IMR-90 (cell line): ENCODE measurements around the gene CD9. TPM values are rescaled to one million over a fixed set of nuclear protein-coding genes. Genes with fewer than 3 reads are reported as not detected.

Experiments used
- ATAC-seq: fragments of 200-7000 bp; cut with Tn5 transposase; 2 replicates; pipeline ENCODE4 v1.9.1; 2020; ENCODE audit warnings: low read depth, mild to moderate bottlenecking, moderate library complexity
- BruUV-seq: library from RNA; stranded (reverse); fragments of 400-500 nt; replicated peaks from 2 replicates; lab custom pipeline; 2021; lab: Mats Ljungman, UMichigan
- CTCF ChIA-PET: fragments of 300-600 bp; formaldehyde crosslinking; extraction: SDS; loops from one replicate; lab custom pipeline; 2021; ENCODE audit warnings: antibody characterized with exemption; lab: Yijun Ruan, JAX
- POLR2A ChIA-PET: fragments of 300-600 bp; sonication (Branson Sonifier 250); formaldehyde crosslinking; loops from one replicate; lab custom pipeline; 2022; ENCODE audit warnings: antibody characterized with exemption; ENCODE audit not compliant: unreplicated experiment; lab: Charles Lee
- DNase-seq: peaks from one replicate; pipeline ENCODE4 v3.0.0; 2013
- H2AFZ ChIP-seq: replicated peaks from 2 replicates; pipeline ENCODE3; 2013; ENCODE audit warnings: low read length, mild to moderate bottlenecking; ENCODE audit not compliant: poor library complexity
- H2AK5ac ChIP-seq: 2 replicates; pipeline ENCODE4 v1.6.1; 2013; ENCODE audit warnings: low read depth, low read length, inconsistent platforms
- H2AK9ac ChIP-seq: replicated peaks from 2 replicates; pipeline ENCODE3; 2013; ENCODE audit warnings: mild to moderate bottlenecking, low read depth, low read length, moderate library complexity; ENCODE audit not compliant: poor library complexity
- H2BK120ac ChIP-seq: 2 replicates; pipeline ENCODE4 v1.6.1; 2013; ENCODE audit warnings: low read depth, low read length, inconsistent platforms
- H2BK15ac ChIP-seq: 3 replicates; pipeline ENCODE4 v1.6.1; 2013; ENCODE audit warnings: low read depth, low read length, inconsistent platforms
- H2BK20ac ChIP-seq: 2 replicates; pipeline ENCODE4 v1.6.1; 2013; ENCODE audit warnings: low read depth, mild to moderate bottlenecking, inconsistent platforms, low read length, moderate library complexity
- H2BK5ac ChIP-seq: 2 replicates; pipeline ENCODE4 v1.6.1; 2013; ENCODE audit warnings: mild to moderate bottlenecking, low read depth, low read length, inconsistent platforms; ENCODE audit not compliant: poor library complexity, severe bottlenecking
- H3K14ac ChIP-seq: replicated peaks from 2 replicates; pipeline ENCODE4 v1.6.1; 2013; ENCODE audit warnings: low read depth, low read length, inconsistent platforms
- H3K18ac ChIP-seq: 2 replicates; pipeline ENCODE4 v1.6.1; 2013; ENCODE audit warnings: low read depth, low read length, control low read depth
- H3K23ac ChIP-seq: 2 replicates; pipeline ENCODE4 v1.6.1; 2013; ENCODE audit warnings: low read depth, low read length, inconsistent platforms
- H3K27ac ChIP-seq: 2 replicates; pipeline ENCODE4 v1.5.1; 2013; ENCODE audit warnings: mild to moderate bottlenecking, control low read depth, low read length; ENCODE audit not compliant: insufficient read depth
- H3K27me3 ChIP-seq: 2 replicates; pipeline ENCODE4 v1.6.1; 2013; ENCODE audit warnings: low read length; ENCODE audit not compliant: control insufficient read depth, insufficient read depth
- H3K36me3 ChIP-seq: 2 replicates; pipeline ENCODE4 v1.6.1; 2013; ENCODE audit warnings: low read length, mixed read lengths; ENCODE audit not compliant: control insufficient read depth, insufficient read depth
- H3K4ac ChIP-seq: 2 replicates; pipeline ENCODE4 v1.6.1; 2013; ENCODE audit warnings: low read depth, low read length, inconsistent platforms
- H3K4me1 ChIP-seq: 2 replicates; pipeline ENCODE4 v1.6.1; 2013; ENCODE audit warnings: low read length, mixed read lengths; ENCODE audit not compliant: control insufficient read depth, insufficient read depth
- H3K4me2 ChIP-seq: 2 replicates; pipeline ENCODE4 v1.6.1; 2013; ENCODE audit warnings: low read depth, mild to moderate bottlenecking, control low read depth, low read length, moderate library complexity
- H3K4me3 ChIP-seq: 2 replicates; pipeline ENCODE4 v1.5.1; 2013; ENCODE audit warnings: low read depth, mild to moderate bottlenecking, control low read depth, low read length, moderate library complexity; ENCODE audit not compliant: insufficient read depth
- H3K56ac ChIP-seq: 2 replicates; pipeline ENCODE4 v1.6.1; 2013; ENCODE audit warnings: low read length, inconsistent platforms; ENCODE audit not compliant: insufficient read depth; ENCODE audit errors: extremely low read depth
- H3K79me1 ChIP-seq, 2 experiments: 2 replicates each; pipeline ENCODE4 v1.6.1; 2013; ENCODE audit warnings: low read length in 2 of 2, inconsistent platforms in 1 of 2, low read depth in 1 of 2
- H3K9ac ChIP-seq: 2 replicates; pipeline ENCODE4 v1.6.1; 2013; ENCODE audit warnings: low read depth, low read length, control low read depth
- H3K9me1 ChIP-seq: 2 replicates; pipeline ENCODE4 v1.6.1; 2013; ENCODE audit warnings: low read length, inconsistent platforms; ENCODE audit not compliant: insufficient read depth
- H3K9me3 ChIP-seq: 2 replicates; pipeline ENCODE4 v1.6.1; 2013; ENCODE audit warnings: low read length; ENCODE audit not compliant: control insufficient read depth, insufficient read depth
- H4K20me1 ChIP-seq: 2 replicates; pipeline ENCODE4 v1.6.1; 2013; ENCODE audit warnings: low read length, inconsistent platforms; ENCODE audit not compliant: insufficient read depth
- H4K5ac ChIP-seq: 2 replicates; pipeline ENCODE4 v1.6.1; 2013; ENCODE audit warnings: mild to moderate bottlenecking, low read depth, low read length, control low read depth
- H4K8ac ChIP-seq, 2 experiments: 2 replicates each; pipeline ENCODE4 v1.6.1; 2013; ENCODE audit warnings: low read depth in 2 of 2, low read length in 2 of 2, control low read depth in 1 of 2, inconsistent platforms in 1 of 2
- H4K91ac ChIP-seq: 2 replicates; pipeline ENCODE4 v1.6.1; 2013; ENCODE audit warnings: low read depth, low read length, inconsistent platforms; ENCODE audit not compliant: insufficient read depth
- BHLHE40 ChIP-seq: fragments of 150-350 bp; IDR thresholded peaks from 2 replicates; pipeline ENCODE4 v1.6.1; 2016; ENCODE audit warnings: mild to moderate bottlenecking, low read depth, low read length
- CTCF ChIP-seq: conservative IDR thresholded peaks from 2 replicates; pipeline ENCODE4 v1.5.1; 2012; ENCODE audit warnings: mild to moderate bottlenecking, low read depth, low read length, improper control_type of control experiment
- FOS ChIP-seq: fragments of 150-350 bp; IDR thresholded peaks from 2 replicates; pipeline ENCODE4 v1.6.1; 2016; ENCODE audit warnings: low read depth, low read length
- MAFK ChIP-seq: IDR thresholded peaks from 2 replicates; pipeline ENCODE4 v1.6.1; 2012; ENCODE audit warnings: low read depth, low read length, improper control_type of control experiment
- MAZ ChIP-seq: IDR thresholded peaks from 2 replicates; pipeline ENCODE4 v1.6.1; 2012; ENCODE audit warnings: low read depth, mild to moderate bottlenecking, low read length, improper control_type of control experiment, moderate library complexity, borderline replicate concordance
- MXI1 ChIP-seq: IDR thresholded peaks from 2 replicates; pipeline ENCODE4 v1.6.1; 2012; ENCODE audit warnings: low read depth, mild to moderate bottlenecking, low read length, moderate library complexity, borderline replicate concordance
- POLR2A ChIP-seq: IDR thresholded peaks from 2 replicates; pipeline ENCODE4 v1.6.1; 2012; ENCODE audit warnings: mild to moderate bottlenecking, low read depth, low read length
- SMC3 ChIP-seq: fragments of 150-350 bp; IDR thresholded peaks from 2 replicates; pipeline ENCODE4 v1.6.1; 2016; ENCODE audit warnings: low read depth, mild to moderate bottlenecking, antibody characterized with exemption, low read length, moderate library complexity
- WGBS, 2 experiments: methylation state at CpG; one replicate each; pipeline versions ENCODE4 v1.1.5 to v1.1.7; 2013; ENCODE audit warnings: missing lambda C conversion rate in 2 of 2; ENCODE audit not compliant: insufficient read length in 1 of 2; ENCODE audit errors: extremely low coverage in 2 of 2; 5-methylcytosine and 5-hydroxymethylcytosine counted together
- dilution Hi-C: fragments of 300-500 bp; cut with HindIII; formaldehyde crosslinking; loops from one replicate; pipeline ENCODE4 v1.14.3; 2018; ENCODE audit warnings: low sequenced_read_pairs; ENCODE audit not compliant: unreplicated experiment
- in situ Hi-C: fragments of 300-500 bp; cut with MboI; formaldehyde crosslinking; loops from 3 replicates; pipeline ENCODE4 v1.14.3; 2019; ENCODE audit warnings: low sequenced_read_pairs, inconsistent platforms, mixed read lengths
- intact Hi-C: fragments of 100-400 bp; cut with micrococcal nuclease; formaldehyde crosslinking; loops from 2 replicates; pipeline ENCODE4 v1.10.0; 2022
- polyA plus RNA-seq, 3 experiments: library from polyadenylated mRNA; depleted of rRNA; stranded (reverse); fragments of >200 nt; gene quantifications; 2 replicates each; pipeline ENCODE4 v1.2.3, GENCODE V29; 2012; ENCODE audit warnings: low replicate concordance in 1 of 3
- total RNA-seq: library from RNA; depleted of rRNA; stranded (reverse); fragments of >200 nt; gene quantifications from 2 replicates; pipeline ENCODE4 v1.2.3, GENCODE V29; 2012
- TF ChIP-seq, protein P1 (sequence below): fragments of 150-350 bp; IDR thresholded peaks from 2 replicates; pipeline ENCODE4 v1.6.1; 2017; ENCODE audit warnings: mild to moderate bottlenecking, antibody characterized with exemption, low read length, low read depth

The CD9 gene
- total and polyA plus RNA-seq, 2 of the 4 experiments (the other 2 are of a cell fraction): 48.8 to 70.9 TPM

DNA sequence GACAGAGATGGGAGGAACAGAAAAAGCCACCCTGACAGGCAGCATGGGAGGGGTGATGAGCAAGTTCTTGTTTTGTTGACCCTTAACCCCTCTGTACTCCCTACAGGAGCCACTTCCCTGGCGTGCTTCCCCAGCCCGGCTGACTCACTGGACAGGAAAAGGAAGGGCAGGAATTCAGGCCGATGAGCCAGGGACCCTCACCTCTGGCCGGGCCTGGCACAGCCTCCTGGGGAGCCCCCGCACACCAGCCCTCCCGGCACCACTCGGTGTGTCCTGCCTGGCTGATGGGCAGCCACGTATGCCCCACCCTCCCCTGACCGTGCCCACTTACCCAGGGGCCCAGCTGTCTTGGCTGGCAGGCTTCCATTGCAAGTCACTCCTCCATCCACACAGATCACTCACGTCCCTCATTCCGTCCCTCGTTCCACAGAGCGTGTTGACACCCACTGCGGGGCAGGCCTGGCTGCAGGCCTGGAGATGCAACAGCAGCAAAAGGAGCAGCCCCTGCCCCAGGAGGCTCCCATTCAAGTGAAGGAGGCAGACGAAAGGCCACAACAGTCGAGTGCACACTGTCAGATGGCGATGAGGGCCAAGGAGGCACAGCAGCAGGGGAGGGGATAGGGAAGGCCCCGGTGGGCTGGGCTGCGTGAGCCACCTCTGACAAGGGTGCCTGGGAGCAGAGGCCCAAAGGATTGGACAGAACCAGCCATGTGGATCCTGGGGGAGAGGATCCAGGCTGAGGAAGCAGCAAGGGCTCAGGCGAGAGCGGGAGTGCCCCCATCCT is 19.7 kb upstream of the CD9 start:
- 33% methylated on average over 10 of the region's 21 CpGs; no CpG with 5 or more reads in 1 of the 2 experiments for WGBS, 2 experiments
- no TSS peak for BruUV-seq
- Histone ChIP-seq H3K4me3 (no peak overlapping the region), H2BK20ac (peak overlapping the region; percentile 98), H3K27me3 (no peaks in the 10 kb centered on the region), H3K4me1 (peaks cover 33% of the 10 kb centered on the region), H4K5ac (peak overlapping the region; percentile 88), H3K79me1 (peaks cover 0 to 3% of the 10 kb centered on the region in 2 experiments; a peak in 1 of 4 replicates), H4K20me1 (no peaks in the 10 kb centered on the region), H3K4me2 (0 out of 2 replicates have a peak overlapping the region, but pooled peaks have one; percentile 3), H3K9me3 (no peaks in the 10 kb centered on the region), H3K9ac (peak overlapping the region; percentile 19; the same call in 1 of the 2 replicates), H3K27ac (peak overlapping the region; percentile 74), H2BK5ac (peak overlapping the region; percentile 95), H2BK15ac (peak overlapping the region; percentile 96; the same call in 2 of the 3 replicates), H4K8ac (peak overlapping the region; percentile 20 to 94), H3K14ac (peak overlapping the region; percentile 97), H2BK120ac (peak overlapping the region; percentile 96), H3K36me3 (no peaks in the 10 kb centered on the region), H2AK9ac (peak overlapping the region; percentile 94), H2AK5ac (peak overlapping the region; percentile 100), H2AFZ (peak overlapping the region; percentile 93), H4K91ac (peak overlapping the region; percentile 86), H3K18ac (peak overlapping the region; percentile 84), H3K4ac (peak overlapping the region; percentile 97), H3K23ac (peak overlapping the region; percentile 32), H3K56ac (peak overlapping the region; percentile 52; the same call in 1 of the 2 replicates), H3K9me1 (peaks cover 36% of the 10 kb centered on the region)
- TF ChIP-seq CTCF: no peak
- TF ChIP-seq FOS: peak; percentile 36; the same call in 1 of the 2 replicates
- peak; percentile 26; the same call in 1 of the 2 replicates for TF ChIP-seq BHLHE40
- TF ChIP-seq MXI1: no peak
- TF ChIP-seq POLR2A: no peak
- peak; percentile 27; the same call in 1 of the 2 replicates for TF ChIP-seq MAZ
- TF ChIP-seq, protein P1, sequence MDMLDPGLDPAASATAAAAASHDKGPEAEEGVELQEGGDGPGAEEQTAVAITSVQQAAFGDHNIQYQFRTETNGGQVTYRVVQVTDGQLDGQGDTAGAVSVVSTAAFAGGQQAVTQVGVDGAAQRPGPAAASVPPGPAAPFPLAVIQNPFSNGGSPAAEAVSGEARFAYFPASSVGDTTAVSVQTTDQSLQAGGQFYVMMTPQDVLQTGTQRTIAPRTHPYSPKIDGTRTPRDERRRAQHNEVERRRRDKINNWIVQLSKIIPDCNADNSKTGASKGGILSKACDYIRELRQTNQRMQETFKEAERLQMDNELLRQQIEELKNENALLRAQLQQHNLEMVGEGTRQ: no peak
- TF ChIP-seq MAFK: no peak
- TF ChIP-seq SMC3: no peak
- intact Hi-C loops (loop anchor here (5.0 kb wide), 1 partner anchor 118 kb away; no protein-coding TSS in a partner anchor), dilution Hi-C loops (no loop called here), in situ Hi-C loops (loop anchor here (5.0 to 25.0 kb wide), 2 partner anchors 113 to 282 kb away; partner anchors contain the start of genes TAPBPL and VAMP1)
- ATAC-seq (peak; percentile 73), DNase-seq (peak; percentile 86)
- ChIA-PET CTCF (no interaction called here), POLR2A (interaction anchor here (0.6 kb wide), 1 partner anchor 72 kb away, joined by 7 read pairs; no protein-coding TSS in a partner anchor)
